HG02970 (cell line): Measurements from ENCODE around the gene MSRB1.

ENCODE experiments used
- ATAC-seq: cut with Tn5 transposase; IDR thresholded peaks from one replicate; pipeline ENCODE4 v1.9.1; 2021; ENCODE audit warnings: mild to moderate bottlenecking, moderate library complexity, moderate number of reproducible peaks; ENCODE audit not compliant: unreplicated experiment, low FRiP score

MSRB1 gene

GRCh38 chr16:1979271-1980029 lies 36.5 kb upstream of the MSRB1 start:
- no peak for ATAC-seq

- no peak for ATAC-seq
Measured at GRCh38 chr16:1978476-1979120, 35.6 kb upstream of the MSRB1 start.

GRCh38 chr16:1977875-1978268 lies 34.9 kb upstream of the MSRB1 start:
- no peak for ATAC-seq

DNA sequence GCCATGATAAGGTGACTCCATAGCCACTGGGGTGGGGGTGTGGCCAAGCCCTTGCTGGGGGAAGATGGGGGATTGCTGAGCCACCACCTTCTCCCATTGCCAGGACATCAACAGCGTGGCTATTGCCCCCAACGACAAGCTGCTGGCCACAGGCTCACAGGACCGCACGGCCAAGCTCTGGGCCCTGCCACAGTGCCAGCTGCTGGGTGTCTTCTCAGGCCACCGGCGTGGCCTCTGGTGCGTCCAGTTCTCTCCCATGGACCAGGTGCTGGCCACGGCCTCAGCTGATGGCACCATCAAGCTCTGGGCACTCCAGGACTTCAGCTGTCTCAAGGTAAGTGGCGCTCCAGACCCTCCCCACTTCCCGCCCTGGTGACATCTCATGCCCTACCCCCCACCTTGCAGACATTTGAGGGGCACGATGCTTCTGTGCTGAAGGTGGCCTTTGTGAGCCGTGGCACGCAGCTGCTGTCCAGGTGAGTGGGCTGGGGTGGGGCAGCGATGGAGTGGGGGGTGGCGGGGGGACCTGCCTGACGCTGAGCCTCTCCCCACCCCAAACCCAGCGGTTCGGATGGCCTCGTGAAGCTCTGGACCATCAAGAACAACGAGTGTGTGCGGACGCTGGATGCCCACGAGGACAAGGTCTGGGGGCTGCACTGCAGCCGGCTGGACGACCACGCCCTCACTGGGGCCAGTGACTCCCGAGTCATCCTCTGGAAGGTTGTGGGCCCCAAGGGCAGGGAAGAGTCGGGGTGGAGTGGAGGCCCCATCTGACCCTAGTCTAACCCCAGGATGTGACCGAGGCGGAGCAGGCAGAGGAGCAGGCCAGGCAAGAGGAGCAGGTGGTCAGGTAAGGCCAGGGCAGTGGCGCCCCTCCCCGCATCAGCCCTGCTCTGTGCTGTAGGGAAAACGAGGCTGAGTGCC lies 34.2 kb upstream of the MSRB1 start:
- no peak for ATAC-seq

- ATAC-seq = no peak
Measured at GRCh38 chr16:1976216-1976520, 33.2 kb upstream of the MSRB1 start.

DNA sequence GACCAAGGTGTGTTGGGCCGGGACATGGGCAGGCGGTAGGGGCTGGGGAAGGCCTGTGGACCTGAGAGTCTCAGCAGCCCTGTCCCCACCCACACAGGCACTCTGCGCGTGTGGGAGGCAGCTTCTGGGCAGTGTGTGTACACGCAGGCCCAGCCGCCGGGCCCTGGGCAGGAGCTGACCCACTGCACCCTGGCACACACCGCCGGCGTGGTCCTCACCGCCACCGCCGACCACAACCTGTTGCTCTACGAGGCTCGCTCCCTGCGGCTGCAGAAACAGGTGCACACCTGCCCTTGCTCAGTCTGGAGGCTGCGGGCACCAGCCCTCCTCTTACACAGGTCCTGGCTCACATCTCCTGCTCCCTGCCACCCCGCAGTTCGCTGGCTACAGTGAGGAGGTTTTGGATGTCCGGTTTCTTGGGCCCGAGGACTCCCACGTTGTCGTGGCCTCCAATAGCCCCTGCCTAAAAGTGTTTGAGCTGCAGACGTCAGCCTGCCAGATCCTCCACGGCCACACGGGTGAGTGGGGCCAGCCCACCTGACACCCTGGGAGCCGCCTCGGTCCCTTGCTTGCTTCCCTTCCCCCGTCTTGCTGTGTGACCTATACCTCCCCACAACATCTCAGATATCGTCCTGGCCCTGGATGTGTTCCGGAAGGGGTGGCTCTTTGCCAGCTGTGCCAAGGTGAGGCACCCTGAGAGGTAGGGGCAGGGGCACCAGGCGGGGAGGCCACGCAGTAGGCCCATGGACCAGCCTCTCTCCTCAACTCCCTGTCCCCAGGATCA lies 32.6 kb upstream of the MSRB1 start:
- no peak for ATAC-seq

- no peak for ATAC-seq
Measured at GRCh38 chr16:1974157-1975070, 31.4 kb upstream of the MSRB1 start.

- ATAC-seq = no peak
Measured at GRCh38 chr16:1973461-1974156, 30.6 kb upstream of the MSRB1 start.

GRCh38 chr16:1972490-1972877 lies 29.5 kb upstream of the MSRB1 start:
- no peak for ATAC-seq

GRCh38 chr16:1971796-1972489 lies 28.9 kb upstream of the MSRB1 start, which contains the start of gene TBL3:
TSS of gene TBL3 (plus strand) at chr16:1972053. CDS start at chr16:1972165, 112 bp downstream.
- peak; percentile 85 for ATAC-seq

GRCh38 chr16:1968146-1968953 lies 25.4 kb upstream of the MSRB1 start:
- ATAC-seq = no peak

DNA sequence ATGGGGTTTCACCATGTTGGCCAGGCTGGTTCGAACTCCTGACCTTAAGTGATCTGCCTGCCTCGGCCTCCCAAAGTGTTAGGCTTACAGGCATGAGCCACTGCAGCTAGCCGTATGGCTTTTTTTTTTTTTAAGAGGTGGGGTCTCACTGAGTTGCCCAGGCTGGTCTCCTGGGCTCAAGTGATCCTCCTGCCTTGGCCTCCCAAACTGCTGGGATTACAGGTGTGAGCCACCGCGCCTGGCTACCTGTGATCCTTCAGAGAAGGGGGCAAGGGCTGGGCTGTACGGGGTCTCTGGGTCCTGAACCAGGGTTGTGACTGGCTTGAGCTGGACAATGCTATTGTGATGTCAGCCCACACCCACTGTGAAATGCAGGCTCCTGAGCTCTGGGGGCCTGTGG lies 23.5 kb upstream of the MSRB1 start, which contains the start of gene RNF151:
Gene RNF151, plus strand, starts transcription at position 397 of the 400 bp plus-strand sequence. CDS start 26 bp downstream, outside the sequence.
- no peak for ATAC-seq

DNA sequence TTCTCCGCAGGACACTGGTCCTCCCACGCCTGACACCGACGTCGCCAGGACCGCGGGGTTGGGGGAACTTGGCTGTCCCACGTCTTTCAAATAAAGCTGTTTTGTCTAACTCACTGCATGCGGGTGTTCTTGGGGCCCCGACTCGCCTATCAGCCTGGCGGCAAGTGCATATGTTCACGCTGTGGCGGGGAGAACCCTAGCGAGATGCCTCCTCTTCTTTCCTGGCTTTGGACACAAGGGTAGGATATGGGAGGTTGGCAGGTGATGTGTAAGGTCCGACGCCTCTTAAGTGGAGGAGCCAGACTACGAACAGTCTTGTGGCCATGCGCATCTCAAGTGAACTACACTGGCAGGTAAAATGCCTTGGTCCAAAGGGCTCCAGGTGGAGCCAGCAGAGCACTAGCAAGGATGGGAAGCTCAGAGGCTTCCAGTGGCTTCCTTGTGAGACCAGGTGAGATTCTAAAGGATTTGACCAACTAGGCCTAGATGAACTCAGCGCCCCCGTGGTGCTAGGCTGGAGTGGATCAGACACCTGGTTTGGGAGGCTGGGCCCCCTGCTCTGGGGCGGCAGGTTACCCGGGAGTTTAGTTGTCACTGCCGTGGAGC lies 22.5 kb upstream of the MSRB1 start:
- ATAC-seq = no peak

- ATAC-seq = peak; percentile 80
Measured at GRCh38 chr16:1964506-1965395, 21.8 kb upstream of the MSRB1 start, which contains the start of gene RPS2. TSS of gene RPS2 (minus strand) at chr16:1964826. CDS start at chr16:1964625, 201 bp downstream.

DNA sequence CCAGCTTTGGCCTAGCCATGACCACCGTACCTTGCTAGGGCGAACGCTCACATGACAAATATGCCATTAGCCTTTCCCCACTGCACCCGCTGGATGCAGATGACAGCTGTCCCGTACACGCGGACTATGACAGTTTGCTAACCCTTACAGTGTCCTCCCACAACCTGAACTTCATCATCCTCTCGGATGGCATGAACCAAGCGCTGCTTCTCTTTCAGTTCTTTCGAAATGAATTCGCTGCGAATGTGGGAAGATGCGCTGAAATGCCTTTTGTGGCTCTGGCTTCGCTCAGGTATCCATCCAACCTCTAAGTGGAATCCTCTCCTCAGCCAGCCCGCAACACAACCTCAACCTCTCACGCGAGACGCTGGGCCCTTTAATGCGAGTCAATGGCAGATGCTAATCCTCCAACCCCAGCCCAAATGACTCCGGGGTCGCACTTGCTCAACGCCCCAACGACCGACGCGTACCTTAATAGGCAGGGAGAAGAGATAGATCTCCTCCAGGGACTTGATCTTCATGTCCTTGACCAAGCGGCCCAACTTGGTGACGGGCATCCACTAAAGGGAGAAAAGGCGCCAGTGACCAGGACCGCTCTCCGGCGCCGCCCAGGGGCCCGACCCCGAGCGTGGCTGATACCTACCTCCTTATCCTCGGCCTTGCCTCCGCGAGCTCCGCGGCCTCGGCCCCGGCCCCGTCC lies 21.0 kb upstream of the MSRB1 start:
- peak; percentile 5 for ATAC-seq
